ENCODE results near the gene CHST7. TPM values are rescaled to one million over a fixed set of nuclear protein-coding genes. Genes with fewer than 3 reads are reported as not detected.

Gene CHST7
- total and polyA plus RNA-seq, 2 of the 13 experiments (the other 11 are each of a cell fraction or from before 2014, with no cell fraction given), result 2.4 to 5.2 TPM

- CTCF ChIA-PET (ENCODE audit: low intra/inter-chr PET ratio, low total read pairs), result no interaction called here
- ATAC-seq (no peak), FAIRE-seq (no peak), DNase-seq (ENCODE audit: low spot score) (no peak)
- intact Hi-C loops (cut with micrococcal nuclease; ENCODE audit: unreplicated experiment), result no loop called here
- POLR2A ChIA-PET, result no interaction called here
- H3K27ac ChIP-seq (ENCODE audit: extremely low read length, insufficient read depth, low read length), result no peak overlapping the region
- no peaks in the 10 kb centered on the region for H4K20me1 ChIP-seq (ENCODE audit: insufficient read depth, low read length)
- 97% methylated on average over 4 of the region's 4 CpGs for WGBS (ENCODE audit: low lambda C conversion rate)
- H3K4me2 ChIP-seq (ENCODE audit: low read depth, low read length), result no peak overlapping the region
- H3K79me2 ChIP-seq (ENCODE audit: insufficient read depth, low read length), result no peaks in the 10 kb centered on the region
- H3K9me3 ChIP-seq (ENCODE audit: low read length), result no peaks in the 10 kb centered on the region
- no peak overlapping the region for H2AFZ ChIP-seq (ENCODE audit: low read length)
- no TSS peak for BruUV-seq (replicated peaks)
- no peaks in the 10 kb centered on the region for H3K27me3 ChIP-seq (ENCODE audit: control insufficient read depth in 1 of 2, insufficient read depth in 2 of 2, low read length in 2 of 2)
- H3K36me3 ChIP-seq (replicated peaks in 1 of 2; ENCODE audit: control insufficient read depth in 1 of 2, insufficient read depth in 2 of 2, low read length in 2 of 2), result no peaks in the 10 kb centered on the region
- no peak overlapping the region for H3K9ac ChIP-seq (ENCODE audit: insufficient read depth, low read depth, low read length)
- H3K4me1 ChIP-seq (ENCODE audit: insufficient read depth, low read length), result peaks cover 12% of the 10 kb centered on the region
- in situ Hi-C loops (cut with HindIII; ENCODE audit: extremely low pct_ligation_motif_present, low pct_unique_long_range_greater_than_20kb), result no loop called here
- no peak overlapping the region for H3K4me3 ChIP-seq (replicated peaks in 1 of 3; ENCODE audit: insufficient read depth in 1 of 3, low read depth in 2 of 3, low read length in 3 of 3)
- TF ChIP-seq ZNF670 (CRISPR knock-in tag; IDR thresholded peaks at IDR 0.05; ENCODE audit: borderline replicate concordance) (no peak), ZNF740 (CRISPR knock-in tag; IDR thresholded peaks at IDR 0.05) (no peak), ZHX1 (CRISPR knock-in tag; IDR thresholded peaks at IDR 0.05; ENCODE audit: low read depth) (no peak), ZNF136 (CRISPR knock-in tag; IDR thresholded peaks at IDR 0.05; ENCODE audit: low read depth) (no peak), MED8 (CRISPR knock-in tag; IDR thresholded peaks at IDR 0.05; ENCODE audit: insufficient replicate concordance) (no peak), ZNF713 (CRISPR knock-in tag; IDR thresholded peaks at IDR 0.05) (no peak)
These were observed 46.9 kb downstream of the CHST7 start for GRCh38 chrX:46620505-46620904.

Measured in HepG2 (cell line).